HUDEP-2 (cell line): Measurements from ENCODE around the gene SCCPDH.
"Not testable (repeated sequence)": the region's sequence is repeated elsewhere in the genome, so short reads cannot be mapped to it uniquely, and the experiment has no call there.

Experiments used
- DNase-seq, 76 experiments: peaks; one replicate each; lab custom pipeline; 2025; ENCODE audit not compliant: unreplicated experiment in 76 of 76; lab: John Stamatoyannopoulos, UW

SCCPDH gene

DNA sequence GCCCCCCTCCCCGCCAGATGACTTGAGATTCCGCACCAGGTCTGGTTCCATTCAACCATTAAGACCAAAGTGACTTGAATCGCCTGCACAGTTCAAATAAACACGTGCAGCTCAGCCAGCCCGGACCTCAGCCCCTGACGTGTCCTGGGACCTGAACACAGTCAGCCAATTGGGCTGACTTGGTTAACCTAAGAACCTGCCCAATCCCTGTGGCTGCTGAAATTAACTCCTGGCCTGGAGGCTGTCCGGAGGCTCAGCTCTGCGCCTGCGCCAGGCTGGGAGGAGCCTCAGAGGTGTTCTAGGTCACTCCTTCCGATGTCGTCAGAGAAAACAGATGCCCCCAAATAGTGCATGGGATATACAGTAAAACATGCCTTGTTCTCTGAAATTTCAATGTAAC, 73.4 kb downstream of the SCCPDH start:
- no peak for DNase-seq

DNA sequence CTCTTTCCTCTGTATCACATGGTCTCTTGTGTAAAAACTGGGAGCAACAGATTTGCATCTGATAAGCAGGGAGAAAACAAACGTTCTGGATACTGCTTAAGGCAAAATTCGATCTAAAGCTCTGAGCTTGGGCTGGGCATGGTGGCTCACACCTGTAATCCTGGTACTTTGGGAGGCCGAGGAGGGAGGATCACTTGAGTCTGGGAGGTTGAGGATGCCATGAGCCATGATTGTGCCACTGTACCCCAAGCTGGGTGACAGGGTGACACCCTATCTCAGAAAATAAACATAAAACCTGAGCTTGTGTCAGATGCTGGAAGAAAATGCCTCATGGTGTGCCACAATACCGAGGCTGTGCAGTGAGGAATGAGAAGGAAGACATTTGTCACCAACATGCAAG, 73.9 kb downstream of the SCCPDH start:
- no peak for DNase-seq

DNA sequence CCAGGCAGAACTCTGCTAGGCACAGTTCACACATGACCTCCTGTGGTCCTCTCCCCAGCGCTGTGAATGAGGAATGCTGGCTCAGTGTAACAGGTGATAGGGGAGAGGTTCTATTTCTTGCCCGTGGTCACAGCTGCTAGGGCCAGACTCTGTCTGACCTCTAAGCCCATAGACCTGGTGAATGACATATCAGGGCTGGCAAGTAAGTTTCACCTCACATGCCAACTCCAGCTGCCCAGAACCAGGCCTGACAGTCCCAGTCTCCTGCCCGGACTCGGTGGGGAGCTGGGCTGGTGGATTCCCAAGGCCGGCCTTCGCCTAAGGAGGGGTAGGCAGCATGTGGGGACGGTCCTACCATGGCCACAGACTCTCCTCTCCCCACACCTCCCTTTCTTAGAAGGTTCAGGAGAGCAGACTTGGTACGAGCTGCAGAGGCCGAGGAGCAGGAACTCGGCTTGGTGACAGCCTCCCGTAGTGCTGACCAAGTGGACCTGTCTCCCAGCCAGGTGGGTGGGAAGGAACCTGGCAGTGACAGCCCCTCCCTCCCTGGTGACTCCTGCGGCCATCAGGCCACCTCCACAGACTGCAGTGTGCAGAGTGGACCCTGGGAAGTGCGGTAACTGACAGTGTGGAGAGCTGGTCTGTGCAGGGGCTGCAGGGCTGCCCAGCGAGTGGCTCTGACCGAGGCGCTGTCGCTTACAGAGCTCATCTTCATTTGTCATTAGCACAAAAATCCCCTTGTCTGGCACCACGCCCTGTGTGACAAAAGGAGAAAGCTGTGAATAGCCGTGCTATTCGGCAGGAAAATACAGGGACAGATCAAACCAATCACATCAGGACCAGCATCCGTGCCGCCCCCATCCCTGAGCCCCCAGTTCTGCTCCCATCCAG, 74.6 kb downstream of the SCCPDH start:
- no peak for DNase-seq

DNA sequence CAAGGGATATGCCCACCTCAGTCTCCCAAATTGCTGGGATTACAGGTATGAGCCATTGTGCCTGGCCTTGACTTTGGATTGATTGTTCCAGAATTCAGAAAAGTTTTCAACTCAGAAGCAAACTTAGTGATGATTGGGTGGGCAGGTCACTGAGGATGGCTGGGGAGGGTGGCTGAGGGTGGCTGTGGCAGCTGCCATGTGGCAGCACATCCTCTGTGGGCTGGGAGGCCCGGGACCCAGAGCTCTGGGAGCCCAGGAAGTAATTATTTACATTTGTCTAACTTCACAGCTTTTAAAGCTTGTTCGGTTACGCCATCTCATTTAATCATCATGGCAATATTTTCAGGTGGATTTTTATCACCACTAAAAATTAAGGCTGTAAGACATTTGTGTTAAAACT, 76.1 kb downstream of the SCCPDH start:
- no peak for DNase-seq

DNA sequence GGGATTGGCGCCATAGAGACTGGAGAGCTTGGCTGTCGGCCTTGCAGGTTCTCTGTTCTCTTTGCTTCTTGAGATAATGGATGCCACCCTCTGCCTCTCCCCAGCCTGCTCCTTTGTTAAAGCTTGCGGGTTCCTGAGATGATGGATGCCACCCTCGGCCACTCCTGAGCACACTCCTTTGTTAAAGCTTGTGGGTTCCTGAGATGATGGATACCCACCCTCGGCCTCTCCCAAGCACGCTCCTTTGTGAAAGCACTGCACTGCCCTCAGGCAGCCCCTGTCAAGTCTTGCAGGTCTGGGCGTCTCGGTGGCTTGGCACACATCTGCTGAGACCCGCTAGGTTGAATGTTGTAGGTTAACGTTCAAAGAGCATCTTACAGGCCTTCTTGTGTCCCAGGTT, 76.5 kb downstream of the SCCPDH start:
- DNase-seq: no peak

DNA sequence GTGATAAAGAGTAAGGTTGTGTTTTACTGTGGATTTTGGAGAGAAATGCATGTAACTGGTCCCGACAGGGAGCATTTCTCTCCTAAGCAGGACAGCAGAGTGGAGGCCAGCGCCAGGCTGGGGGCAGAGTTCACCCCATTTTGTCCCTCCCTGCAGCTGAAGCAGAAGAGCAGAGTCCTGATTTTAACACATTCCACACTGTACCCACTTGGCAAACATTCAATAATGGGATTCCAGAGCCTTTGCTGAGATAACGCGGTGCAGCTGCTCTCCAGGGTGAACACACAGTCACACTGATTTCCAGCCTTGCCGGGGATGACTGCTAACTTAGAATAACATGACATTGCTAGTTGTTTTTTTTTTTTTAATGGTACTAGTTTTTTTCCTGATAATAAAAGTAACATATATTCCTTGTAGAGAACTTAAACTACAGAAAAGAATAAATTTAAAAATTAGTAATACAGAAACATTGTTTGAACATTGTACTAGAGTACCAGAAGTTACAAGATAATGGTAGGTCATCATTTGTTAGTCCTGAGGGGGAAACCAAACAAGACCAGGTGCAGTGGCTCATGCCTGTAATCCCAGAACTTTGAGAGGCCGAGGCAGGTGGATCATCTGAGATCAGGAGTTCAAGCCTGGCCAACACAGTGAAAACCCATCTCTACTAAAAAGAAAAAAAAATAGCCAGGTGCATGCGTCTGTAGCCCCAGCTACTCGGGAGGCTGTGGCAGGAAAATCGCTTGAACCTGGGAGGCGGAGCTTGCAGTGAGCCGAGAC, 77.2 kb downstream of the SCCPDH start:
- no peak for DNase-seq

DNA sequence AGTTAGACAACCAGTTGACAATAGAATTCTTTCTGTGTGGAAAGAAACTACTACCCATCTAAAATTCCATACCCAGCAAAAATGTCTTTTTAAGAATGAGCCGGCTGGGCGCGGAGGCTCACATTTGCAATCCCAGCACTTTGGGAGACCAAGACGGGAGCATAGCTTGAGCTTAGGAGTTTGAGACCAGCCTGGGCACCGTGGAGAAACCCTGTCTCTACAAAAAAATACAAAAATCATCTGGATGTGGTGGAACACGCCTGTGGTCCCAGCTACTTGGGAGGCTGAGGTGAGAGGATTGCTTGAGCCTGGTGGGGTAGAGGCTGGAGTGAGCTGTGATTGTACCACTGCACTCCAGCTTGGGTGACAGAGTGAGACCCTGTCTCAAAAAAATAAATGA, 79.2 kb downstream of the SCCPDH start:
- DNase-seq: no peak

DNA sequence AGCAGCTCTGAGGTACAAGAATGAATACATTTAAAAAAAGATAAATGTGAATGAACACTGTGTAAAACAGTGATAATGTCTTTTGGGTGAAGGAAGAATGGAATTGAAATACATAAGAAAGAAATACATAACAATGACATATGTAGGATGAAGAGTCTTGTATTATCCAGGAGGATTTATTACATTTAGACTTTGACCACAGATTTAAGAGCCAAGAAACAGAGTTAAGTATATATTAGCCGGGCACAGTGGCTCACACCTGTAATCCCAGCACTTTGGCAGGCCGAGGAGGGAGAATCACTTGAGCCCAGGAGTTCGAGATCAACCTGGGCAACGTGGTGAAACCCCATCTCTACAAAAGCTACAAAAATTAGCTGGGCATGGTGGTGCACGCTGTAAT, 79.7 kb downstream of the SCCPDH start:
- no peak for DNase-seq

DNA sequence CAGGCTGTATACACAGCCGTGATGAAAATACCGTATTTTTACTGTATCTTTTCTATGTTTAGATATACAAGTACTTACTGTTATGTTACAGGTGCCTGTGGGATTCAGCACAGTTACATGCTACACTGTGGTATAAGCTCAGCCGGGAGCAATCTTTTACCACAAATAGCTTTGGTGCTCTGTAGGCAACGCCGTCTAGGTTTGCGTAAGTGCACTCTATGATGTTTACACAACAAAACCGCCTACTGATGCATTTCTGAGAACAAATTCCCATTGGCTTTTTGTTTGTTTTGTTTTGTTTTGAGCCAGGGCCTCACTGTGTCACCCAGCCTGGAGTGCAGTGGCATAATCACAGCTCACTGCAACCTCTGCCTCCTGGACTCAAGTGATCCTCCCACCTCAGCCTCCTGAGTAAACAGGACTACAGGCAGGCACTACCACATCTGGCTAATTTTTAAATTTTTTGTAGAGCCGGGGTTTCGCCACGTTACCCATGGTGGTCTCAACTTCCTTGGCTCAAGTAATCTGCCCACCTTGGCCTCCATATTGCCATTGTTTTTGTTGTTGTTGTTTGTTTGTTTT, 81.0 kb downstream of the SCCPDH start:
- DNase-seq: no peak

DNA sequence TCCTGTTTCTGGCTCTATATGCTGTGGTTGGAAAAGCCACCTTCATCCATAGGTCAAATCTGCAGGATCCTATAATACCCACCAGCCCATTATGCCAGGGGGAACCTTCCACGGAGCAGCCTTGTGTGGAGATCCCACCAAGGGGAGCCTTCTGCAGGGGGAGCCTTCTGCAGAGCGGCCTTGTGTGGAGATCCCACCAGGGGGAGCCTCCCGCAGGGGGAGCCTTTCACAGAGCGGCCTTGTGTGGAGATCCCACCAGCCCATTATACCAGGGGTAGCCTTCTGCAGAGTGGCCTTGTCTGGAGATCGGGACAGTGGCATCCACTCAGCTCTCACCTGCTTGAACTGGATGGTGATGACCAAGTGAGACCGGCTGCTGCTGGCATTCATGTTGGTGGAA, 85.3 kb downstream of the SCCPDH start:
- no peak for DNase-seq

DNA sequence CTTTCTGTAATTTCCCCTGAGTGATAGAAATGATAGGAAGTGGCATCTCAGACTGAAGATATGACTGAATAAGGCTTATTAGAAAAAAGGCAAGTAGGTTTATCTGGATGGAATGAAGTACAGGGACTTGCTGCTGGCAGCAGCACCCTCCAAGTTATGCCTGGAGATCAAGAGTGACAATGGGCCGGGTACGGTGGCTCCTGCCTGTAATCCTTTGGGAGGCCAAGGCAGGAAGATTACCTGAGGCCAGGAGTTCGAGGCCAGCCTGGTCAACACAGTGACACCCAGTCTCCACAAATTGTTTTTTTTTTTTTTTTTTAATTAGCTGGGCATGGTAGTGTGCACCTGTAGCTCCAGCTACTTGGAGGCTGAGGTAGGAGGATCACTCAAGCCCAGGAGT, 87.8 kb downstream of the SCCPDH start:
- no peak for DNase-seq

DNA sequence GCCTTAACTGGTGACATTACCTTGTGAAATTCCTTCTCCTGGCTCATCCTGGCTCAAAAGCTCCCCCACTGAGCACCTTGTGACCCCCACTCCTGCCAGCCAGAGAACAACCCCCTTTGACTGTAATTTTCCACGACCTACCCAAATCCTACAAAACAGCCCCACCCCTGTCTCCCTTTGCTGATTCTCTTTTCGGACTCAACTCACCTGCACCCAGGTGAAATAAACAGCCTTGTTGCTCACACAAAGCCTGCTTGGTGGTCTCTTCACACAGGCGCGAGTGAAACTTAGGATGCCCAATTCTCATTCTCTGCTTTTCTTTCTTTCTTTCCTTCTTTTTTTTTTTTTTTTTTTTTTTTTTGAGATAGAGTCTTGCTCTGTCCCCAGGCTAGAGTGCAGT, 89.1 kb downstream of the SCCPDH start:
- not testable (repeated sequence) for DNase-seq

DNA sequence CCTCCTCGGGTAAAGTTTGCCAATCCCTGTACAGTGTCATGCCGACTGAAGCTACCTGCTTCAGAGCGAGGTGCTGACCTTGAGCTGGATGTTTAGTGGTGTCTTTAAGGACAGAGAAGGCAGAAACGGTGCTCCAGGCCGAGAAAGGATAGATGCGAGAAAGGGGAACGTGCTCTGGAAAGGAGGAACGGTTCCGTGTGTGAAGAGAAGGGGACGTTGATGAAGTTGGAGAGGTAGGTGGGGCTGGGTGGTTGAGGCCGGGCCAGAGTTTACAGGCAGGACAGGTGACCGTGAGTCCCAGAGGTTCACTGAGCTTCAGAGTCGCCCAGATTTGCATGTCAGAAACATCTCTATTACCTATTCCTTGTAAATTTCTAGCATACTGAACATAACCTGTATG, 90.7 kb downstream of the SCCPDH start:
- DNase-seq: no peak

DNA sequence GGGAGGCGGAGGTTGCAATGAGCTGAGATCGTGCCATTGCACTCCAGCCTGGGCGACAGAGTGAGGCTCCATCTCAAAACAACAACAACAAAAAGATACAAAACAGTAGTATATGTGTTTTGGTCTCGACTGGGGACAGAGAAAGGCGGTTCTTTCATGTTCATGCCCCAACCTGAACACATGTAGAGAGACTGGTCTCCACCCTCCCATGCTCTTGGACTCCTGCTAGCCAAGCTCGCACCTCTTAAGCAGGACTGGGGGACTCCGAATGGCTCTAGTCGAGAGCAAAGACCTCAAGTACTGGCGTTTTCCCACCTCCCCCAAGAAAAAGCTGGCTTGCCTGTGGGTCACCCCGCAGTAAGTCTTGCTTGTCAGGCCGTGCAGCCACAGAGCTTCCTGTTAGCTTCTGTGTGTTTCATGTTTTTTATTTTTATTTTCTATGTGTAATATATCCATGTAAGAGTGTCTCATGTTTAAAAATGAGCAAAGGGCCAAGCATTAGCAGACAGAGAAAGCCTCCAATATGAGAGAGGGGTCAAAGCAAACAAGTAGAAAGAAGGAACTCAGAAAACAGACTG, 91.6 kb downstream of the SCCPDH start:
- no peak for DNase-seq
